Ovary (tissue), 3 donors: ENCODE measurements around the gene ZNF132.

Experiments
- CTCF ChIP-seq, 3 donors: fragments of 450-650 bp in 2 of 3; fragments of 200-600 bp in 1 of 3; IDR thresholded peaks; one replicate each; pipeline versions ENCODE4 v1.5.1 to v1.8.0; 2016 to 2022; ENCODE audit warnings: antibody characterized with exemption in 3 of 3, mild to moderate bottlenecking in 1 of 3
- EP300 ChIP-seq: sonication (generic); formaldehyde crosslinking; IDR thresholded peaks from one replicate; pipeline ENCODE4 v1.6.1; 2017; ENCODE audit warnings: antibody characterized with exemption
- POLR2A ChIP-seq: fragments of 450-650 bp; IDR thresholded peaks from one replicate; pipeline ENCODE4 v1.6.1; 2017; ENCODE audit warnings: antibody characterized with exemption, mild to moderate bottlenecking, moderate library complexity
- donor health status: DM: no; HTN: no; CAD: no.

- no peak for TF ChIP-seq EP300
- no peak for TF ChIP-seq CTCF (IDR thresholded peaks at IDR 0.05)
- no peak for TF ChIP-seq POLR2A
These were observed 37.2 kb upstream of the ZNF132 start for GRCh38 chr19:58477130-58477529.
